ENCODE results near the gene RALA.

DNA sequence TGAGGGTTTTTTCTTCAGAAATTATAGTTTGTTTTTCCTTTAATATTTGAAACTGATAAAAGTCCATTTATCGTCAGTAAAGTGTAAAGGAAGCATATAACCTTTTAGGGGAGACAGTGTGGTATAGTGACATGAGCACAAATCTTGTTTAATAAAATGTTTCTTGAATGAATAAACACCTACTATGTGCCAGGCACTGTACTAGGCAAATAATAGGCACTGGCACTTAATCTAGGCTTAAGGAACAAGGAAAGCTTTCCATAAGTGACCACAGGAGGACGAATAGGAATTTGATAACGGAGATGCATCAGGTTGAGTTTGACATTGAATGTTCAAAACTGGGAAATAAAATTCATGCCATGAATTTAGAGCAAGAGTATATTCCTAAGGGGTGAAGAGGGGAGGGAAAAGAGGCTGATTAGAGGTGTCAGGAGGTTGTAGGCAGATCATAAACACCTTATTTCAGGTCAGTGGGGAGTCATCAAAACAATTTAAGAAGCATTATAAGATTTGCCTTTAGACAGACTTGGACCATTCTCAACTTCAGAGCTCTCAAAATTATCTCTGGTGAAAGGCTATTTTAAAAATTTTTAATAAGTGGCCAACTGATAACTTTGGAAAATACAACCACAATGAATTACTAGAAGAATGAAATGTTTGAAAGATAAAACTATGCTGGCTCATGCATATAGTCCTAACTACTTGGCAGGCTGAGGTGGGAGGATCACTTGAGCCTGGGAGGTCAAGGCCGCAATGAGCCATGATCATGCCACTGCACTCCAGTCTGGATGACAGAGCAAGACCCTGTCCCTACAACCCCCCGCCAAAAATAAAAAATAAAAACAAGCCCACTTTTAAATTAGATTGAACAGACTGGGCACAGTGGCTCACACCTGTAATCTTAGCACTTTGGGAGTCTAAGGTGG is 22.4 kb downstream of the RALA start:
- TF ChIP-seq CTCF (conservative IDR thresholded peaks at IDR 0.05) (no peak), EZH2 (IDR thresholded peaks at IDR 0.05; ENCODE audit: low read depth) (no peak)
